A549 (cell line): ENCODE results near the gene TRNAU1AP. TPM values are rescaled to one million over a fixed set of nuclear protein-coding genes. Genes with fewer than 3 reads are reported as not detected.
"Not testable (repeated sequence)": the region's sequence is repeated elsewhere in the genome, so short reads cannot be mapped to it uniquely, and the experiment has no call there.

Experiments
- ATAC-seq, 2 experiments: fragments of 200-7000 bp in 1 of 2; fragments of >200 bp in 1 of 2; cut with Nextera tagmentation in 1 of 2; cut with Tn5 transposase in 1 of 2; 3 replicates each; pipeline versions ENCODE4 v1.8.0 to v1.9.1; 2018 to 2020; ENCODE audit warnings: mild to moderate bottlenecking in 1 of 2, moderate library complexity in 1 of 2
- CTCF ChIA-PET: fragments of 300-600 bp; sonication (Branson Sonifier 250); formaldehyde crosslinking; extraction: SDS; loops from one replicate; lab custom pipeline; 2021; ENCODE audit warnings: antibody characterized with exemption, inconsistent platforms; lab: Yijun Ruan, JAX
- POLR2A ChIA-PET: fragments of 350-600 bp; formaldehyde crosslinking; extraction: SDS; loops from one replicate; lab custom pipeline; 2021; ENCODE audit warnings: antibody characterized with exemption, inconsistent platforms; lab: Yijun Ruan, JAX
- DNase-seq, 2 experiments: peaks; one replicate each; pipeline versions ENCODE4 v3.0.0 to v3.0.0-alpha.2; 2011 to 2016; ENCODE audit warnings: low read depth in 1 of 2, low spot score in 1 of 2
- FAIRE-seq: peaks from 2 replicates; lab custom pipeline; 2011; peaks lifted over from hg19 to GRCh38; lab: Jason Lieb, UNC
- H3K27ac ChIP-seq, 2 experiments: fragments of >200 bp; sonication (Bioruptor Twin); formaldehyde crosslinking; 3 replicates each; pipeline ENCODE4 v1.5.1; 2016 to 2017
- H3K4me1 ChIP-seq: fragments of >200 bp; sonication (Bioruptor Twin); formaldehyde crosslinking; 3 replicates; pipeline ENCODE4 v1.6.1; 2016
- H3K4me2 ChIP-seq: fragments of >200 bp; sonication (Bioruptor Twin); formaldehyde crosslinking; 3 replicates; pipeline ENCODE4 v1.6.1; 2016
- H3K4me3 ChIP-seq: fragments of >200 bp; sonication (Bioruptor Twin); formaldehyde crosslinking; 3 replicates; pipeline ENCODE4 v1.5.1; 2016
- H3K9me3 ChIP-seq: fragments of >200 bp; sonication (Bioruptor Twin); formaldehyde crosslinking; 3 replicates; pipeline ENCODE4 v1.6.1; 2016
- BHLHE40 ChIP-seq: IDR thresholded peaks from 2 replicates; pipeline ENCODE4 v1.6.1; 2012; ENCODE audit warnings: low read depth, low read length, inconsistent platforms
- CBX2 ChIP-seq: fragments of 200-600 bp; sonication (generic); IDR thresholded peaks from 2 replicates; pipeline ENCODE4 v1.6.1; 2016; ENCODE audit warnings: low read depth, mild to moderate bottlenecking, borderline replicate concordance
- CEBPB ChIP-seq, 2 experiments: fragments of >200 bp in 1 of 2; sonication (Bioruptor Twin) in 1 of 2; formaldehyde crosslinking in 1 of 2; IDR thresholded peaks; 2 replicates each; pipeline ENCODE4 v1.6.1; 2012 to 2016
- EHMT2 ChIP-seq: fragments of 200-600 bp; sonication (generic); IDR thresholded peaks from 2 replicates; pipeline ENCODE4 v1.6.1; 2016; ENCODE audit warnings: antibody characterized with exemption, low read depth, mild to moderate bottlenecking, moderate library complexity
- ELK1 ChIP-seq: fragments of 150-350 bp; IDR thresholded peaks from 2 replicates; pipeline ENCODE4 v1.6.1; 2014; ENCODE audit warnings: low read depth, mild to moderate bottlenecking, low read length
- EP300 ChIP-seq, 2 experiments: fragments of >200 bp; sonication (Bioruptor Twin); formaldehyde crosslinking; IDR thresholded peaks; 2 replicates in 1 of 2; 3 replicates in 1 of 2; pipeline ENCODE4 v1.6.1; 2016 to 2017
- GATA3 ChIP-seq: IDR thresholded peaks from 2 replicates; pipeline ENCODE4 v1.6.1; 2012; ENCODE audit warnings: borderline replicate concordance
- HDAC2 ChIP-seq: fragments of 200-600 bp; sonication (generic); IDR thresholded peaks from 2 replicates; pipeline ENCODE4 v1.6.1; 2016
- KDM5A ChIP-seq: fragments of 200-600 bp; sonication (generic); IDR thresholded peaks from 2 replicates; pipeline ENCODE4 v1.6.1; 2016; ENCODE audit warnings: antibody characterized with exemption, mild to moderate bottlenecking
- NPAS2 ChIP-seq: fragments of 250-450 bp; sonication (Bioruptor Pico); IDR thresholded peaks from 2 replicates; pipeline ENCODE4 v1.8.0; 2022; ENCODE audit warnings: mild to moderate bottlenecking, moderate library complexity, borderline replicate concordance
- POLR2AphosphoS2 ChIP-seq: conservative IDR thresholded peaks from 2 replicates; pipeline ENCODE4 v1.6.1; 2012; ENCODE audit warnings: low read length, improper control_type of control experiment, inconsistent platforms
- RAD21 ChIP-seq, 2 experiments: fragments of >200 bp in 1 of 2; sonication (Bioruptor Twin) in 1 of 2; formaldehyde crosslinking in 1 of 2; IDR thresholded peaks in 1 of 2; conservative IDR thresholded peaks in 1 of 2; 2 replicates in 1 of 2; 3 replicates in 1 of 2; pipeline ENCODE4 v1.6.1; 2012 to 2018; ENCODE audit warnings: inconsistent platforms in 1 of 2
- RARB ChIP-seq: fragments of 250-450 bp; sonication (Bioruptor Pico); IDR thresholded peaks from 2 replicates; pipeline ENCODE4 v1.8.0; 2021; ENCODE audit warnings: mild to moderate bottlenecking, moderate library complexity
- RCOR1 ChIP-seq: fragments of 150-350 bp; IDR thresholded peaks from 2 replicates; pipeline ENCODE4 v1.6.1; 2014; ENCODE audit warnings: antibody characterized with exemption, low read length, low read depth
- SMC3 ChIP-seq: fragments of >200 bp; sonication (Bioruptor Twin); formaldehyde crosslinking; IDR thresholded peaks from 3 replicates; pipeline ENCODE4 v1.6.1; 2018; ENCODE audit warnings: inconsistent platforms
- SREBF2 ChIP-seq: fragments of 450-650 bp; IDR thresholded peaks from 2 replicates; pipeline ENCODE4 v1.6.1; 2014; ENCODE audit warnings: mild to moderate bottlenecking, moderate library complexity
- ZC3H11A ChIP-seq: fragments of 450-650 bp; IDR thresholded peaks from 2 replicates; pipeline ENCODE4 v1.6.1; 2014; ENCODE audit warnings: antibody characterized with exemption, mild to moderate bottlenecking
- ZFP36 ChIP-seq: fragments of 450-650 bp; IDR thresholded peaks from 2 replicates; pipeline ENCODE4 v1.6.1; 2014; ENCODE audit warnings: borderline replicate concordance; ENCODE audit not compliant: partially characterized antibody
- WGBS: methylation state at CpG from one replicate; pipeline ENCODE4 v1.1.6; 2017; ENCODE audit errors: missing lambda C conversion rate; 5-methylcytosine and 5-hydroxymethylcytosine counted together
- polyA plus RNA-seq, 4 experiments: library from polyadenylated mRNA; depleted of rRNA in 3 of 4; stranded (reverse); fragments of >200 nt; fragmentation: RNase III in 1 of 4; extraction: RNeasy Plus Mini Kit Qiagen cat#74134 plus additional on column Dnase treatment in 1 of 4; gene quantifications; 2 replicates in 3 of 4; 3 replicates in 1 of 4; pipeline ENCODE4 v1.2.3, GENCODE V29; 2011 to 2017
- TF ChIP-seq, protein P1 (sequence below): IDR thresholded peaks from 2 replicates; pipeline ENCODE4 v1.6.1; 2012
- TF ChIP-seq, protein P2 (sequence below): fragments of >200 bp; sonication (Bioruptor Twin); formaldehyde crosslinking; IDR thresholded peaks from 3 replicates; pipeline ENCODE4 v1.5.1; 2016

TRNAU1AP gene
- polyA plus RNA-seq, 2 of the 4 experiments (the other 2 are of a cell fraction): 14.5 to 23.8 TPM

- TF ChIP-seq POLR2AphosphoS2 (no peak), HDAC2 (no peak), RAD21 (conservative IDR thresholded peaks at IDR 0.05 in 1 of 2, IDR thresholded peaks at IDR 0.05 in 1 of 2) (no peak), KDM5A (no peak), BHLHE40 (no peak), RARB (CRISPR knock-in tag) (no peak), ZFP36 (no peak), SMC3 (no peak)
- TF ChIP-seq, protein P1, sequence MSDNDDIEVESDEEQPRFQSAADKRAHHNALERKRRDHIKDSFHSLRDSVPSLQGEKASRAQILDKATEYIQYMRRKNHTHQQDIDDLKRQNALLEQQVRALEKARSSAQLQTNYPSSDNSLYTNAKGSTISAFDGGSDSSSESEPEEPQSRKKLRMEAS: no peak
- TF ChIP-seq, protein P2, sequence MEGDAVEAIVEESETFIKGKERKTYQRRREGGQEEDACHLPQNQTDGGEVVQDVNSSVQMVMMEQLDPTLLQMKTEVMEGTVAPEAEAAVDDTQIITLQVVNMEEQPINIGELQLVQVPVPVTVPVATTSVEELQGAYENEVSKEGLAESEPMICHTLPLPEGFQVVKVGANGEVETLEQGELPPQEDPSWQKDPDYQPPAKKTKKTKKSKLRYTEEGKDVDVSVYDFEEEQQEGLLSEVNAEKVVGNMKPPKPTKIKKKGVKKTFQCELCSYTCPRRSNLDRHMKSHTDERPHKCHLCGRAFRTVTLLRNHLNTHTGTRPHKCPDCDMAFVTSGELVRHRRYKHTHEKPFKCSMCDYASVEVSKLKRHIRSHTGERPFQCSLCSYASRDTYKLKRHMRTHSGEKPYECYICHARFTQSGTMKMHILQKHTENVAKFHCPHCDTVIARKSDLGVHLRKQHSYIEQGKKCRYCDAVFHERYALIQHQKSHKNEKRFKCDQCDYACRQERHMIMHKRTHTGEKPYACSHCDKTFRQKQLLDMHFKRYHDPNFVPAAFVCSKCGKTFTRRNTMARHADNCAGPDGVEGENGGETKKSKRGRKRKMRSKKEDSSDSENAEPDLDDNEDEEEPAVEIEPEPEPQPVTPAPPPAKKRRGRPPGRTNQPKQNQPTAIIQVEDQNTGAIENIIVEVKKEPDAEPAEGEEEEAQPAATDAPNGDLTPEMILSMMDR: no peak
Observed at GRCh38 chr1:28592321-28593071, 39.6 kb downstream of the TRNAU1AP start (continued).

GRCh38 chr1:28593988-28594356 is 41.1 kb downstream of the TRNAU1AP start:
- H3K4me3 ChIP-seq, DNase-seq, ATAC-seq, POLR2A ChIA-PET, H3K4me2 ChIP-seq, FAIRE-seq, H3K9me3 ChIP-seq, CTCF ChIA-PET: not testable (repeated sequence)
- Histone ChIP-seq H3K4me1 (peaks cover 12% of the 10 kb centered on the region; the same call in 1 of the 3 replicates), H3K27ac (peak overlapping the region; percentile 24 to 73; a peak in 3 of 6 replicates)
- WGBS: 61% methylated on average over 2 of the region's 3 CpGs

DNA sequence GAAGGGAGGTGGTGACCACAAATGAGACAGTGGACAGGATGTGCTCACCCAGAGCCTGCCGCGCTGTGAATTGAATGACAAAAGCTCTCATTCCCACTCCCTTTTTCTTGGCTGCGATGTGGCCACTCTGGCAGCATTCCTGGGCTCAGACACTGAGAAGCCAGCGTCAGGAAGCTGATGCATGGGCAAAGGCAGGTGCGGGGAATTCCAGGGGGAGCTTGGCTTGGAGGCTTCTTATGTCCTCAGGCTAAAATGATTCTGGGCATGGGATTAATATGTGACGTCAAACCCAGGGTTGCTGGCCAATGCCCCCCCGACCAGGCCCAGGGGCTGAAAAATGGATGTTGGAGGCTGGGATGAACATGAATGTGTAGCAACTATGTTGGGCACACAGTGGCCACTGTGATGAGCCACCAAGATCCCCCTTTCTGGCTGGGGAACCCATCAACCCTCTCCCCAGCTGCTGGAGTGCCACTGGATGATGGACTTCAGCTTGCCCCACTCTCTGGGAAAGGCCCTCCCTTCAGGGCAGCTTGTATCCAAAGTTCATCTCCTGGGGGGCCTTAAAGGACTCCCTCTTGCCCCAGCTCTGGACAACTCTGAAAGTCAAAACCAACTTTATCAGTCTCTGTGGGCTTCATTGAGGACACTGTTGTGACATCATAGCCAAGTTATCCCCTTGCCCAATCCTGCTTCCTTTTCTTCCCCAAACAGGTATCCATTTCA is 42.0 kb downstream of the TRNAU1AP start:
- not testable (repeated sequence) for H3K9me3 ChIP-seq, FAIRE-seq, H3K4me3 ChIP-seq
- H3K27ac ChIP-seq: peak overlapping the region in 1 of 2 experiments; percentile 73; a peak in 3 of 6 replicates
- ChIA-PET POLR2A (interaction anchor here (0.8 kb wide), 1 partner anchor 13 kb away, joined by 3 read pairs; no protein-coding TSS in a partner anchor), CTCF (interaction anchor here (0.6 kb wide), 1 partner anchor 232 kb away, joined by 3 read pairs; no protein-coding TSS in a partner anchor)
- 0 out of 5 replicates have a peak, but pooled peaks of 1 of the 2 experiments have one; percentile 32 for TF ChIP-seq EP300 (IDR thresholded peaks at IDR 0.05)
- peaks cover 12% of the 10 kb centered on the region; the same call in 1 of the 3 replicates for H3K4me1 ChIP-seq
- 0 out of 3 replicates have a peak overlapping the region, but pooled peaks have one; percentile 19 for H3K4me2 ChIP-seq
- WGBS: 56% methylated on average over 7 of the region's 7 CpGs
- peak in 1 of 2 experiments; percentile 47; a peak in 3 of 6 replicates for ATAC-seq
- peak in 1 of 2 experiments; percentile 28 for DNase-seq

- Histone ChIP-seq H3K4me1 (peaks cover 12% of the 10 kb centered on the region; the same call in 1 of the 3 replicates), H3K4me2 (no peak overlapping the region), H3K4me3 (no peak overlapping the region), H3K9me3 (no peaks in the 10 kb centered on the region), H3K27ac (peak overlapping the region in 1 of 2 experiments; percentile 73; a peak in 3 of 6 replicates)
- 95% methylated on average over 8 of the region's 10 CpGs for WGBS
- DNase-seq (no peak), FAIRE-seq (no peak), ATAC-seq (no peak)
- ChIA-PET POLR2A (interaction anchor here (2.2 kb wide), 1 partner anchor 14 kb away, joined by 7 read pairs; no protein-coding TSS in a partner anchor), CTCF (interaction anchor here (0.6 kb wide), 1 partner anchor 165 kb away, joined by 3 read pairs; no protein-coding TSS in a partner anchor)
- TF ChIP-seq, protein P2: no peak
- TF ChIP-seq SREBF2 (no peak), CBX2 (no peak), NPAS2 (CRISPR knock-in tag) (no peak), ZC3H11A (no peak), EHMT2 (no peak), GATA3 (no peak), RCOR1 (no peak), KDM5A (no peak), ELK1 (no peak), CEBPB (IDR thresholded peaks at IDR 0.05) (no peak)
Observed at GRCh38 chr1:28595412-28596191, 42.7 kb downstream of the TRNAU1AP start.
